Tibial nerve (tissue), 4 donors: ENCODE results near the gene EGFL7. TPM values are rescaled to one million over a fixed set of nuclear protein-coding genes. Genes with fewer than 3 reads are reported as not detected.

ENCODE experiments used
- DNase-seq, 2 donors: peaks; one replicate each; pipeline ENCODE4 v3.0.0-alpha.2; 2019; ENCODE audit warnings: low spot score in 2 of 2
- H3K27ac ChIP-seq, 4 donors: fragments of 200-600 bp; sonication (generic) in 3 of 4; one replicate each; pipeline ENCODE4 v1.5.1; 2017 to 2019; ENCODE audit warnings: mild to moderate bottlenecking in 1 of 4
- H3K27me3 ChIP-seq, 2 donors: fragments of 200-600 bp; sonication (generic) in 1 of 2; one replicate each; pipeline versions ENCODE4 v1.5.1 to v1.6.0; 2017 to 2019
- H3K36me3 ChIP-seq, 3 donors: fragments of 200-600 bp; sonication (generic); one replicate each; pipeline ENCODE4 v1.5.1; 2018 to 2019
- H3K4me1 ChIP-seq, 4 donors: fragments of 200-600 bp; sonication (generic) in 3 of 4; one replicate each; pipeline ENCODE4 v1.5.1; 2017 to 2019
- H3K4me3 ChIP-seq, 4 donors: fragments of 200-600 bp; sonication (generic) in 3 of 4; one replicate each; pipeline ENCODE4 v1.5.1; 2017 to 2019; ENCODE audit warnings: mild to moderate bottlenecking in 1 of 4, moderate library complexity in 1 of 4
- H3K9me3 ChIP-seq, 4 donors: fragments of 200-600 bp; sonication (generic) in 3 of 4; one replicate each; pipeline ENCODE4 v1.5.1; 2017 to 2019
- EP300 ChIP-seq, 2 donors: sonication (generic); formaldehyde crosslinking; IDR thresholded peaks; one replicate each; pipeline ENCODE4 v1.6.1; 2017; ENCODE audit warnings: antibody characterized with exemption in 2 of 2, mild to moderate bottlenecking in 1 of 2
- POLR2A ChIP-seq, 2 donors: fragments of 450-650 bp; IDR thresholded peaks; one replicate each; pipeline ENCODE4 v1.6.1; 2017; ENCODE audit warnings: antibody characterized with exemption in 2 of 2, mild to moderate bottlenecking in 2 of 2, moderate library complexity in 2 of 2
- WGBS, 2 donors: methylation state at CpG; one replicate each; pipeline ENCODE4 v1.1.5; 2018; 5-methylcytosine and 5-hydroxymethylcytosine counted together
- total RNA-seq, 4 donors: library from RNA; depleted of rRNA; stranded (reverse); fragments of >200 nt; gene quantifications; one replicate each; pipeline ENCODE4 v1.1.0, GENCODE V29; 2016
- TF ChIP-seq, protein P1 (sequence below), 5 experiments: fragments of 200-600 bp in 3 of 5; fragments of 450-650 bp in 2 of 5; sonication (generic) in 3 of 5; IDR thresholded peaks; one replicate each; pipeline ENCODE4 v1.5.1; 2016 to 2019; ENCODE audit warnings: antibody characterized with exemption in 5 of 5, mild to moderate bottlenecking in 3 of 5, moderate library complexity in 2 of 5

EGFL7 gene
- total RNA-seq, 4 donors from 2014 or later = 95.2 to 229 (median 179) TPM

- Histone ChIP-seq H3K4me3 (no peak overlapping the region), H3K9me3 (no peaks in the 10 kb centered on the region), H3K27ac (peak overlapping the region in 1 of 4 donors; percentile 15), H3K27me3 (peaks cover 0 to 40% of the 10 kb centered on the region in 2 donors), H3K36me3 (no peaks in the 10 kb centered on the region), H3K4me1 (peaks cover 0 to 2% (median 0%) of the 10 kb centered on the region in 4 donors)
- TF ChIP-seq POLR2A (IDR thresholded peaks at IDR 0.05) (no peak), EP300 (IDR thresholded peaks at IDR 0.05) (no peak)
- TF ChIP-seq, protein P1, sequence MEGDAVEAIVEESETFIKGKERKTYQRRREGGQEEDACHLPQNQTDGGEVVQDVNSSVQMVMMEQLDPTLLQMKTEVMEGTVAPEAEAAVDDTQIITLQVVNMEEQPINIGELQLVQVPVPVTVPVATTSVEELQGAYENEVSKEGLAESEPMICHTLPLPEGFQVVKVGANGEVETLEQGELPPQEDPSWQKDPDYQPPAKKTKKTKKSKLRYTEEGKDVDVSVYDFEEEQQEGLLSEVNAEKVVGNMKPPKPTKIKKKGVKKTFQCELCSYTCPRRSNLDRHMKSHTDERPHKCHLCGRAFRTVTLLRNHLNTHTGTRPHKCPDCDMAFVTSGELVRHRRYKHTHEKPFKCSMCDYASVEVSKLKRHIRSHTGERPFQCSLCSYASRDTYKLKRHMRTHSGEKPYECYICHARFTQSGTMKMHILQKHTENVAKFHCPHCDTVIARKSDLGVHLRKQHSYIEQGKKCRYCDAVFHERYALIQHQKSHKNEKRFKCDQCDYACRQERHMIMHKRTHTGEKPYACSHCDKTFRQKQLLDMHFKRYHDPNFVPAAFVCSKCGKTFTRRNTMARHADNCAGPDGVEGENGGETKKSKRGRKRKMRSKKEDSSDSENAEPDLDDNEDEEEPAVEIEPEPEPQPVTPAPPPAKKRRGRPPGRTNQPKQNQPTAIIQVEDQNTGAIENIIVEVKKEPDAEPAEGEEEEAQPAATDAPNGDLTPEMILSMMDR (IDR thresholded peaks at IDR 0.05) = no peak
- 56 to 57% methylated on average over 43 of the region's 43 CpGs for WGBS, 2 donors
- no peak for DNase-seq
Measured at GRCh38 chr9:136653323-136654079, 9.2 kb upstream of the EGFL7 start.

- no peaks in the 10 kb centered on the region for H3K9me3 ChIP-seq
- no peak for TF ChIP-seq EP300 (IDR thresholded peaks at IDR 0.05)
- TF ChIP-seq POLR2A (IDR thresholded peaks at IDR 0.05) = no peak
- TF ChIP-seq, protein P1 (IDR thresholded peaks at IDR 0.05) = no peak
- 72 to 75% methylated on average over 7 to 13 of the region's 15 CpGs for WGBS, 2 donors
- no peak overlapping the region for H3K4me3 ChIP-seq
- H3K4me1 ChIP-seq = peaks cover 0 to 5% (median 0%) of the 10 kb centered on the region in 4 donors
- H3K36me3 ChIP-seq = no peaks in the 10 kb centered on the region
- DNase-seq = no peak
- peak overlapping the region in 2 of 4 donors; percentile 50 to 70 for H3K27ac ChIP-seq
- peaks cover 0 to 50% of the 10 kb centered on the region in 2 donors for H3K27me3 ChIP-seq
Measured at GRCh38 chr9:136654820-136655535, 7.7 kb upstream of the EGFL7 start.

GRCh38 chr9:136655536-136656182 is 7.1 kb upstream of the EGFL7 start:
- peak overlapping the region in 2 of 4 donors; percentile 50 to 70 for H3K27ac ChIP-seq
- no peak overlapping the region for H3K4me3 ChIP-seq
- TF ChIP-seq POLR2A (IDR thresholded peaks at IDR 0.05) = peak in 1 of 2 donors; percentile 10
- TF ChIP-seq, protein P1 (IDR thresholded peaks at IDR 0.05) = no peak
- peak; percentile 86 to 90 for TF ChIP-seq EP300 (IDR thresholded peaks at IDR 0.05)
- H3K36me3 ChIP-seq = no peaks in the 10 kb centered on the region
- WGBS, 2 donors = 40 to 47% methylated on average over 10 to 17 of the region's 18 CpGs
- H3K27me3 ChIP-seq = peaks cover 0 to 57% of the 10 kb centered on the region in 2 donors
- no peak for DNase-seq
- H3K9me3 ChIP-seq = no peaks in the 10 kb centered on the region
- H3K4me1 ChIP-seq = peaks cover 0 to 5% (median 0%) of the 10 kb centered on the region in 4 donors

GRCh38 chr9:136656183-136656738 is 6.5 kb upstream of the EGFL7 start:
- Histone ChIP-seq H3K9me3 (no peaks in the 10 kb centered on the region), H3K4me3 (peak overlapping the region in 1 of 4 donors; percentile 13), H3K27ac (peak overlapping the region in 3 of 4 donors; percentile 44 to 67 (median 55)), H3K27me3 (peaks cover 0 to 58% of the 10 kb centered on the region in 2 donors), H3K4me1 (peaks cover 0 to 5% (median 0%) of the 10 kb centered on the region in 4 donors), H3K36me3 (no peaks in the 10 kb centered on the region)
- DNase-seq = no peak
- 40 to 63% methylated on average over 6 to 9 of the region's 11 CpGs for WGBS, 2 donors
- TF ChIP-seq EP300 (IDR thresholded peaks at IDR 0.05) (no peak), POLR2A (IDR thresholded peaks at IDR 0.05) (no peak)
- TF ChIP-seq, protein P1 (IDR thresholded peaks at IDR 0.05) = no peak
